D721Med (cell line): Measurements from ENCODE around the gene DAPK1.
A peak's percentile ranks its signal among the peaks of the same experiment; 100 is the strongest.

Experiments
- DNase-seq: peaks from one replicate; pipeline ENCODE4 v3.0.0; 2011; ENCODE audit warnings: low spot score; ENCODE audit not compliant: insufficient read length
- FAIRE-seq: peaks from 2 replicates; lab custom pipeline; 2011; peaks lifted over from hg19 to GRCh38; lab: Jason Lieb, UNC
- TF ChIP-seq, protein P1 (sequence below): IDR thresholded peaks from 2 replicates; pipeline ENCODE4 v1.5.1; 2012; ENCODE audit warnings: mild to moderate bottlenecking, control low read depth; ENCODE audit not compliant: insufficient read depth; ENCODE audit errors: missing control alignments

DAPK1 gene

DNA sequence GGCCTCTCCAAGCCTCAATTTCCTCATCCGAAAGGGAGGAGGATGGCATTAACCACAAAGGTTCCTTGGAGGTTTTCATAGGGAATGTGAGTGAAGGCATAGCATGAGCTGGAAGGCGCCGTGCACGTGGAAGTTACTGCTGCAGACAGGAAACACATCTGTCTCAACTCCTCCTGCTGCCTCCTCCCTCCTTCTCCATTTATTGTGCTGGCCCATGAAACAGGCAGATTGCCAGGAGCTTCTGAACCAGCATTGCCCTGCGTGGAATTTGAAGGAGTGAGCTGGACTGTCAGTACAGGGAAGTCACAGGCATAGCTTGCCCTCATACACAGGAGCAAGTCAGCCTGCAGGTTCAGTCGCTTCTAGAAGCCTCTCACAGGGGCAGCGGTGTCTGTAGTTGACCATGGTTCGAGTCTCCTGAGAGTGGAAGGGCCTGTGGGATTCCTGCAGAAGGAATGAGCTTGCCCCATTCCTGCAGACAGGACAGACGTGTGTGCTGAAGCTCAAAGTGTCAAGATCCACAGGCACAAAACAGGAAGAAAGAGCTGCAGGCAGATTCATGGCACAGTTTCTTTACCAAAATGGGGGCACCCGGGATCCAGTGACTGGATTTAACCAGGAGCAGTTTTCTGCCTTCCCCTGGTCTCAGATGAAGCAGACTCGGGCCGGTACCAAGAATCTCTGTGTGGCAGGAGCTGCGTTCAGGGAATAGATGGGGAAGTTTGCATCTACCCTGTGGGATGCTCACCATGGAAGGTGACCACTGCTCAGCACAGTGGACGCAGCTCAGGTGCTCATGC is 179.5 kb downstream of the DAPK1 start:
- no peak for DNase-seq
- TF ChIP-seq, protein P1, sequence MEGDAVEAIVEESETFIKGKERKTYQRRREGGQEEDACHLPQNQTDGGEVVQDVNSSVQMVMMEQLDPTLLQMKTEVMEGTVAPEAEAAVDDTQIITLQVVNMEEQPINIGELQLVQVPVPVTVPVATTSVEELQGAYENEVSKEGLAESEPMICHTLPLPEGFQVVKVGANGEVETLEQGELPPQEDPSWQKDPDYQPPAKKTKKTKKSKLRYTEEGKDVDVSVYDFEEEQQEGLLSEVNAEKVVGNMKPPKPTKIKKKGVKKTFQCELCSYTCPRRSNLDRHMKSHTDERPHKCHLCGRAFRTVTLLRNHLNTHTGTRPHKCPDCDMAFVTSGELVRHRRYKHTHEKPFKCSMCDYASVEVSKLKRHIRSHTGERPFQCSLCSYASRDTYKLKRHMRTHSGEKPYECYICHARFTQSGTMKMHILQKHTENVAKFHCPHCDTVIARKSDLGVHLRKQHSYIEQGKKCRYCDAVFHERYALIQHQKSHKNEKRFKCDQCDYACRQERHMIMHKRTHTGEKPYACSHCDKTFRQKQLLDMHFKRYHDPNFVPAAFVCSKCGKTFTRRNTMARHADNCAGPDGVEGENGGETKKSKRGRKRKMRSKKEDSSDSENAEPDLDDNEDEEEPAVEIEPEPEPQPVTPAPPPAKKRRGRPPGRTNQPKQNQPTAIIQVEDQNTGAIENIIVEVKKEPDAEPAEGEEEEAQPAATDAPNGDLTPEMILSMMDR = no peak
- no peak for FAIRE-seq

DNA sequence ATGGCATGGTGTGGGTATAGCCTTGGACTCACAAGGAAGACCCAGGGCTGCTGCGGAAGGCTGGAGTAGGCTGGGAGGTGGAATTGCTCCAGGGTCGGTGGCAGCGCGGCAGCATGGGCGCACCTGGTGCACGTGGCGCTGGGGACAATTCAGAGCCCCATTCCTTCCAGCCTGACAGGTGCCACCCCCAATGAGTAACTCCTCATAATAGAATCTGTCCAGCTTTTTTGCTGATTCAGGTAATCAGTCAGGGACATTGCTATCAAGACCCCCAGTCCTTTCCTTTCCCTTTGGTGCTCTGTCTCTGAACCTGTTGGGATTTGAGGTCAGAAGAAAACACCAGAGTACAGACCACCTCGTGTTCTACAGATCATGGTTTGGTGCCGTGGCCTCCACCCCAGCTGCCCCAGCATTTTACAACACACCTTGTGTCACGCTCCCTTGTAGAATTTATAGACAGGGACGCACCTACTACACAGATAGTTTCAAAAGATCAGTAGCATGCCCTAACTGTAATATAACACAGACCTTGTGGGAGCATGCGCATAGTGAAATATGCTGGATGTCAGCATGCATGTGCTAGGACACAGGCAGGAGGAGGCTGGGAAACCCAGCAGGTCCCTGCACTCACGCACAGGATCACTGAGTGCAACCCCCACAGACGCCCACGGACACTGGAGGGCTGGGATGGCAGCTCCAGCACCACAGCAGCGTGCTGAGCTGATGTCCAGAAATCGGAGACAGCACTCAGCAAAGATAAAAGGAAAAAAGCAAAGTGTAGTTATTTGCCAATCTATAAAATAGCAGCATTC is 180.3 kb downstream of the DAPK1 start:
- DNase-seq (no peak), FAIRE-seq (no peak)
- TF ChIP-seq, protein P1 = no peak

DNA sequence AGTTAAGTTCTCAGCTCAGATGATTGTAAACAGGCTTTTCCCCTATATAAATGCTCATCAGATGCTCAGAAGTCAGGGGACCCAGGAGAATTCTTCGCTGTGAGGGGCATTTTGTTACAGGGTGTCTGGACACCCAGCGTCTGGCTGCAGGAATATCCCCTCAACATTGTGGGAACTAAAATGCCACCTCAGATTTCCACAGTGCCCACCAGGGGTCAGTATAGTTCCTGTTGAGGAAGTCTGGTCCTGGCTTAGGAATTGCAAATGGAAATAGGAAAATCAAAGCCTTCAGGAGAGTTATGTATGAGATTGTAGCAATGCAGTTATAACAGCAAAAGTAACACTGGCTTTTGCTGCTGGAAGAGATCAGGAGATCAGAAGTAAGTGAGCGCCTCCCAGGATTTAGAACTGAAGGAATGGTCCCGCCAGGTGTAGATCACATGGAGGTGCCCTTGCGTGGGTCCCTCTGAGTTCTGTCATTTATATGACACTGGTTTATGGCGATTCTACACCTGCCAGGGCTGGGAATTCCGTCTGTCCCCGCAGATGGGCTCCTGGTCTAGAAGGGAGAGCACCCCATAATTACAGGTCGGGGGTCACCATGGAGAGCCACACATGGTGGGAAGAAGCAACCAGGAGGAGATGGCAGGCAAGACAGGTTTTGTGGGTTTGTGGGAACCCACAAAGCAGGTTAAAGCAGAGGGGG is 181.1 kb downstream of the DAPK1 start:
- FAIRE-seq (no peak), DNase-seq (peak; percentile 56)
- TF ChIP-seq, protein P1 = peak; percentile 92

DNA sequence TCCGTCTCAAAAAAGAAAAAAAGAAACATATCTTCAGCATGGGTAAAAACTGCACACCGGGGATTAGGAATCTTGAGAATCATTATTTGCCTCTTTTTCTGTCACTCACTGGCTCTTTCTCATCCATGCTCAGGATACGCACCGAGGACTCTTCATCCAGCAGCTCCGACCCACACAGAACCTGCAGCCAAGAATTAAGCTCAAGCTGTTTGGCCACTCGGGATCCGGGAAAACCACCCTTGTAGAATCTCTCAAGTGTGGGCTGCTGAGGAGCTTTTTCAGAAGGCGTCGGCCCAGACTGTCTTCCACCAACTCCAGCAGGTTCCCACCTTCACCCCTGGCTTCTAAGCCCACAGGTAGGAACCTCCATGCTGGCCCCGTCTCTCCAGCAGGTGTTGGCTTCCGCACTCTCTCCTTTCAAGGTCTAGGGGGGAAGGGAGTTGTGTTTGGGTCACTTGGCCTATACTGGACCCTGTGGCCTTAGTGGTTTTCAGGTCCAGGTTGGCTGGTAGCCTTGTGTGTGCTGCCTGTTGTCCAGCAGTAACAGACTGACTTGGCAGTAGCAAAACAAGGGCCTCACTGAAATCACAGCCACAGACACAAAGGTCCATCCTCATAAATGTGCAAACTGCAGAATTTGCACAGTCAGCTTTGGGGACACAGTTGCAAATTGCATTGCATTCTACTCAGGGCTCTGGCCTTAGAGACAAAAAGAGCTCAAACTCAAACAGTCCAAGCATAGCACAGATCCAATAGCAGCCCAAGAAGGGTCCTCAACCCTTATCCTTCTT is 183.8 kb downstream of the DAPK1 start:
- no peak for FAIRE-seq
- DNase-seq = no peak
- TF ChIP-seq, protein P1 = no peak

DNA sequence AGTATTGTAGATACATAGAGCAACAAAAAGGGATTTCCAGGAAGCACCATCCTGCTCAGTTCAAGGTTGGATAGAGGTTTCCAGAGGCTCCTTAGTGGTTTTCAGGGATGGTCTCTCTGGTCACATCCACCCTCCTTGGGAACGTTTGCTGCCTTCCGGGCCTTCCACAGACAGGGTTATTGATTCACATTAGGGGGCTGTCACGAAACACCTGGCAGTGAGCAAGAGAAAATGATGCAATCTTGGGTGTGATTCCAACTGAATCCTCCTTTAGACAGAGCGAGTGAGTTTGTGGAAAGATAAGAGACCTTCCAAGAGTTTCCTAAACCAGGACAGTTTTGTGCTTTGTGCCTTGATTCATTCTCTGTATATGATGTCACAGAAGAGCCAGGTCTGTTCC is 184.4 kb downstream of the DAPK1 start:
- FAIRE-seq = no peak
- DNase-seq = no peak
- TF ChIP-seq, protein P1 = no peak

DNA sequence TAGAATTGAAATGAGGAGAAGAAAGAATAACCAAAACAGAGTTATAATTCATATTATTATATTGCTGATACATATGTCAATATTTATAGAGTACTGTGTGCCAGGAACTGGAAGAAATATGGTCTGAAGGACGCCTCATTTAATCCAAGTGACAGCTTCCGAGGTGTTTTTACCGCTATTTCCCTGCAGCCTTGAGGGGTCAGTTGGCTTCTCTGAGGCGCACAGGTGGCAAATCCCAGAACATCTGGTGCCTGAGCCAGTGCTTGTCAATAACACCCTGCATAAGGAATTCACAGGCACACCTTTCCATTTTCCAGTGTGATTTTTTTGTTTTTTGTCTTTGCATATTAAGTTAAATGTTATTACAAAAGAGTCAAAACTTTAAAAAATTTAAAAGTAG is 185.0 kb downstream of the DAPK1 start:
- DNase-seq = no peak
- TF ChIP-seq, protein P1 = no peak
- FAIRE-seq = no peak
